ENCODE data around the gene IQCN.
A peak's percentile ranks its signal among the peaks of the same experiment; 100 is the strongest.

Gene IQCN

DNA sequence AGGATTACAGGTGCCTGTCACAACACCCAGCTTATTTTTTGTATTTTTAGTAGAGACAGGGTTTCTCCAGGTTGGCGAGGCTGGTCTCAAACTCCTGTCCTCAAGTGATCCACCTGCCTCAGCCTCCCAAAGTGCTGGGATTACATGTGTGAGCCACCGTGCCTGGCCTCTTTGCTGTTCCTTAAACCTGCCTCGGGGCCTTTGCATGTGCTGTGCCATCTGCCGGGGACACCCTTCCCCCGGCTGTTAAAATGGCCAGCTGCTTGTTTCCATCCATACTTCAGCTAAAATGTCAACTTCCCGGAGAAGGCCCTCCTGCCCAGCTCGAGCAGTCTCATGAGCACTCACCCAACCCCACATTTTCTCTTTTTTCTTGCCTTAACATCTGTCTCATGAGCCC lies 29.0 kb downstream of the IQCN start:
- H3K4me2 ChIP-seq (ENCODE audit: low read length, poor library complexity, severe bottlenecking), result no peak overlapping the region
- peaks cover 2% of the 10 kb centered on the region for H3K4me1 ChIP-seq (ENCODE audit: control insufficient read depth, insufficient read depth, low read depth, low read length)
- no peak overlapping the region for H3K4me3 ChIP-seq (ENCODE audit: insufficient read depth in 1 of 2, low read depth in 1 of 2, low read length in 2 of 2)
- no peak overlapping the region for H2BK12ac ChIP-seq (ENCODE audit: low read length in 2 of 2)
- H3K9ac ChIP-seq (ENCODE audit: low read length), result no peak overlapping the region
- H3K27me3 ChIP-seq (ENCODE audit: control insufficient read depth in 1 of 2, insufficient read depth in 1 of 2, low read length in 2 of 2), result peaks cover 4 to 34% of the 10 kb centered on the region in 2 experiments
- H3K18ac ChIP-seq (ENCODE audit: low read depth in 1 of 2, low read length in 2 of 2), result no peak overlapping the region
- no peak overlapping the region for H3K4ac ChIP-seq (ENCODE audit: low read depth in 1 of 2, low read length in 2 of 2)
- WGBS, result 72% methylated on average over 7 of the region's 7 CpGs
- H3K36me3 ChIP-seq (ENCODE audit: control insufficient read depth in 1 of 2, insufficient read depth in 2 of 2, low read depth in 1 of 2, low read length in 2 of 2), result no peaks in the 10 kb centered on the region
- no peak overlapping the region for H4K91ac ChIP-seq (ENCODE audit: low read length)
- no peak overlapping the region for H3K14ac ChIP-seq (ENCODE audit: low read length in 2 of 2)
- H2BK5ac ChIP-seq (ENCODE audit: low read depth, low read length, poor library complexity, severe bottlenecking), result no peak overlapping the region
- H2BK120ac ChIP-seq (ENCODE audit: low read depth, low read length), result no peak overlapping the region
- no peak overlapping the region for H4K8ac ChIP-seq (ENCODE audit: low read length)
- no peak overlapping the region for H3K23ac ChIP-seq (ENCODE audit: low read length in 2 of 2)
- no peak for DNase-seq
- no peak overlapping the region for H3K27ac ChIP-seq (ENCODE audit: low read length, poor library complexity, severe bottlenecking)
- H2BK15ac ChIP-seq (ENCODE audit: low read depth, poor library complexity, severe bottlenecking), result no peak overlapping the region
- H3K9me3 ChIP-seq (ENCODE audit: control insufficient read depth, low read length), result no peaks in the 10 kb centered on the region
- no peak overlapping the region for H2AK5ac ChIP-seq (ENCODE audit: low read length, severe bottlenecking)
- H2AFZ ChIP-seq (ENCODE audit: low read depth, low read length), result no peak overlapping the region
- H3K79me1 ChIP-seq (replicated peaks; ENCODE audit: low read length, poor library complexity, severe bottlenecking), result no peaks in the 10 kb centered on the region

DNA sequence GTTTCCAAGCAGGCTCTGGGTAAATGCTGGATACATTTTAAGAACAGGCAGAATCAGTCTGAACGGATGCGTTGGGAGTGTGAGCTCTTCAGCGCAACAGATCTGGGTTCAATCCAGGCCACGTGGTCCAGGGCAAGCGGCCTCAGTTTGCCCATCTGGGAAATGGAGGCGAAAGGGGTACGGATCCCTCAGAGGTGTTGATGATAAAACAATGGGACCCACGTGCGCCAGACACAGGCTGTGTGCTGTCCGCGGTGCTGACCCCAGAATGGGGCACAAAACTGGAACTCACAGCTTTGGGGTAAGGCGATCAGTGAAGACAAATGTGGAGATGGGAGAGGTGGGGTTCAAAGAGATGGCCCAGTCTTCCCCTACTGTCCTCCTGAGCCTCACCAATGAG lies 34.9 kb downstream of the IQCN start:
- Histone ChIP-seq H2BK120ac (ENCODE audit: low read depth, low read length) (no peak overlapping the region), H3K14ac (ENCODE audit: low read length in 2 of 2) (no peak overlapping the region), H3K4me3 (ENCODE audit: insufficient read depth in 1 of 2, low read depth in 1 of 2, low read length in 2 of 2) (no peak overlapping the region), H3K4me1 (ENCODE audit: control insufficient read depth, insufficient read depth, low read depth, low read length) (no peaks in the 10 kb centered on the region), H3K27me3 (ENCODE audit: control insufficient read depth in 1 of 2, insufficient read depth in 1 of 2, low read length in 2 of 2) (peaks cover 7 to 51% of the 10 kb centered on the region in 2 experiments), H3K36me3 (ENCODE audit: control insufficient read depth in 1 of 2, insufficient read depth in 2 of 2, low read depth in 1 of 2, low read length in 2 of 2) (no peaks in the 10 kb centered on the region), H3K4me2 (ENCODE audit: low read length, poor library complexity, severe bottlenecking) (no peak overlapping the region), H3K9ac (ENCODE audit: low read length) (no peak overlapping the region), H2BK12ac (ENCODE audit: low read length in 2 of 2) (no peak overlapping the region), H3K18ac (ENCODE audit: low read depth in 1 of 2, low read length in 2 of 2) (no peak overlapping the region), H4K91ac (ENCODE audit: low read length) (no peak overlapping the region), H4K8ac (ENCODE audit: low read length) (no peak overlapping the region), H2BK15ac (ENCODE audit: low read depth, poor library complexity, severe bottlenecking) (no peak overlapping the region), H3K9me3 (ENCODE audit: control insufficient read depth, low read length) (no peaks in the 10 kb centered on the region), H2AK5ac (ENCODE audit: low read length, severe bottlenecking) (no peak overlapping the region), H2AFZ (ENCODE audit: low read depth, low read length) (no peak overlapping the region), H3K27ac (ENCODE audit: low read length, poor library complexity, severe bottlenecking) (no peak overlapping the region), H3K4ac (ENCODE audit: low read depth in 1 of 2, low read length in 2 of 2) (no peak overlapping the region), H3K79me1 (replicated peaks; ENCODE audit: low read length, poor library complexity, severe bottlenecking) (no peaks in the 10 kb centered on the region), H2BK5ac (ENCODE audit: low read depth, low read length, poor library complexity, severe bottlenecking) (no peak overlapping the region), H3K23ac (ENCODE audit: low read length in 2 of 2) (no peak overlapping the region)
- 30% methylated on average over 11 of the region's 12 CpGs for whole genome bisulfite sequencing
- no peak for DNase-seq

DNA sequence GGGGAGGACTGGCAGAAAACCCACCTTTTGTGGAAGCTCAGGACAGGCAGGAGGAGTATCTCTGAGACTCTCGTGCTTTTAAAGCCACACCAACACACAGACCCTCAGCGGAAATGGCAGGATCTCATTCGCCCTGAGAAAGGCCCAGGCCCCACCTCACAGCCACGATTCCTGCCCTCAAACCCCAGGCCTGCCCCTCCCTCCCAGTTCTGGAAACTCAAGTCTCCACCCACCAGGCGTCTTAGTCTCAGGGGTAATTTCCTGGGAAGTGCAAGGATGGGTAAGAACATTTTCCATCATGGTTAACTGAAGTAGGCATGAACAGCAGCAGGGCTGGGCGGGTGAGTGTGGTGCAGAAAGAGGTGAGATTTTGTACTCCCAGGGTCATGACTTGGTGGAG lies 40.1 kb downstream of the IQCN start:
- H2AK5ac ChIP-seq (ENCODE audit: low read length, severe bottlenecking), result no peak overlapping the region
- no peak overlapping the region for H2BK12ac ChIP-seq (ENCODE audit: low read length in 2 of 2)
- peaks cover 7% of the 10 kb centered on the region for H3K4me1 ChIP-seq (ENCODE audit: control insufficient read depth, insufficient read depth, low read depth, low read length)
- no peak overlapping the region for H3K4me3 ChIP-seq (ENCODE audit: insufficient read depth in 1 of 2, low read depth in 1 of 2, low read length in 2 of 2)
- H4K8ac ChIP-seq (ENCODE audit: low read length), result no peak overlapping the region
- no peak overlapping the region for H3K27ac ChIP-seq (ENCODE audit: low read length, poor library complexity, severe bottlenecking)
- no peak overlapping the region for H2BK15ac ChIP-seq (ENCODE audit: low read depth, poor library complexity, severe bottlenecking)
- H3K4me2 ChIP-seq (ENCODE audit: low read length, poor library complexity, severe bottlenecking), result no peak overlapping the region
- H3K27me3 ChIP-seq (ENCODE audit: control insufficient read depth in 1 of 2, insufficient read depth in 1 of 2, low read length in 2 of 2), result peaks cover 39 to 71% of the 10 kb centered on the region in 2 experiments
- H4K91ac ChIP-seq (ENCODE audit: low read length), result no peak overlapping the region
- no peak overlapping the region for H3K9ac ChIP-seq (ENCODE audit: low read length)
- no peaks in the 10 kb centered on the region for H3K36me3 ChIP-seq (ENCODE audit: control insufficient read depth in 1 of 2, insufficient read depth in 2 of 2, low read depth in 1 of 2, low read length in 2 of 2)
- H3K4ac ChIP-seq (ENCODE audit: low read depth in 1 of 2, low read length in 2 of 2), result no peak overlapping the region
- no peaks in the 10 kb centered on the region for H3K79me1 ChIP-seq (replicated peaks; ENCODE audit: low read length, poor library complexity, severe bottlenecking)
- no peak overlapping the region for H2AFZ ChIP-seq (ENCODE audit: low read depth, low read length)
- H3K23ac ChIP-seq (ENCODE audit: low read length in 2 of 2), result peak overlapping the region in 1 of 2 experiments; percentile 57
- H3K9me3 ChIP-seq (ENCODE audit: control insufficient read depth, low read length), result no peaks in the 10 kb centered on the region
- H3K14ac ChIP-seq (ENCODE audit: low read length in 2 of 2), result no peak overlapping the region
- DNase-seq, result no peak
- H3K18ac ChIP-seq (ENCODE audit: low read depth in 1 of 2, low read length in 2 of 2), result no peak overlapping the region
- no peak overlapping the region for H2BK5ac ChIP-seq (ENCODE audit: low read depth, low read length, poor library complexity, severe bottlenecking)
- H2BK120ac ChIP-seq (ENCODE audit: low read depth, low read length), result no peak overlapping the region
- WGBS, result 42% methylated on average over 5 of the region's 6 CpGs

DNA sequence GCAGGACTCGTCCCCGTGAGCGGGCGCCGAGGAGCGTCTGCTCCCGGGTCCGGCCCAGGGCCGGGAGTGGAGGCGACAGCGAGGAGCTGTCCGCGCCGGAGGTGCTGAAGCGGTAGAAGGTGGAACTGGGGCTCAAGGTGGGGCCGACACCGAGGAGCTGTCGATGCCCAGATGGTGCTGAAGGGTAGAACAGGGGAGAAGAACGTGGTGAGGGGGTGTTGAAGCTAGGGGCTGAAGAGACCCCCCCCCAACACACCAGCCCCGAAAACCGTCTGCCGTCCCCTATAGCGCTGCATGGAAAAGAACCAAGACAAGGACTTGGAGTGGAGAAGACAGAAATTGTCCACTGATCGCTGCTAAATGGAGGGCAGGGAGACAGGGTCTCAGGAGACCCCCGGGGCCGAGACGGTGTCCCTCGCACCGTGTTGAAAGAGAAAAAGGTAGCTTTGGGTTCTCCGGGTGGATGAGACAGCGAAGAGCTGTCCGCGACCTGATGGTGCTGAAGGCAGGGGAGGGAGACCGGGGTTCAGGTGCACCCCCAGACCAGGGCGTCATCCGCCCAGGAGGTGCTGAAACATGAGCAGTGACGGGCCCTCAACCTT lies 40.9 kb downstream of the IQCN start:
- H2BK5ac ChIP-seq (ENCODE audit: low read depth, low read length, poor library complexity, severe bottlenecking), result no peak overlapping the region
- no peaks in the 10 kb centered on the region for H3K9me3 ChIP-seq (ENCODE audit: control insufficient read depth, low read length)
- no peak overlapping the region for H2AK5ac ChIP-seq (ENCODE audit: low read length, severe bottlenecking)
- peaks cover 7% of the 10 kb centered on the region for H3K4me1 ChIP-seq (ENCODE audit: control insufficient read depth, insufficient read depth, low read depth, low read length)
- no peaks in the 10 kb centered on the region for H3K79me1 ChIP-seq (replicated peaks; ENCODE audit: low read length, poor library complexity, severe bottlenecking)
- no peak overlapping the region for H3K4ac ChIP-seq (ENCODE audit: low read depth in 1 of 2, low read length in 2 of 2)
- no peak overlapping the region for H4K91ac ChIP-seq (ENCODE audit: low read length)
- H4K8ac ChIP-seq (ENCODE audit: low read length), result no peak overlapping the region
- H3K4me2 ChIP-seq (ENCODE audit: low read length, poor library complexity, severe bottlenecking), result no peak overlapping the region
- 25% methylated on average over 30 of the region's 37 CpGs for WGBS
- no peak overlapping the region for H3K9ac ChIP-seq (ENCODE audit: low read length)
- no peak overlapping the region for H2BK120ac ChIP-seq (ENCODE audit: low read depth, low read length)
- peaks cover 39 to 72% of the 10 kb centered on the region in 2 experiments for H3K27me3 ChIP-seq (ENCODE audit: control insufficient read depth in 1 of 2, insufficient read depth in 1 of 2, low read length in 2 of 2)
- H3K36me3 ChIP-seq (ENCODE audit: control insufficient read depth in 1 of 2, insufficient read depth in 2 of 2, low read depth in 1 of 2, low read length in 2 of 2), result no peaks in the 10 kb centered on the region
- no peak overlapping the region for H2BK12ac ChIP-seq (ENCODE audit: low read length in 2 of 2)
- DNase-seq, result peak; percentile 63
- no peak overlapping the region for H3K18ac ChIP-seq (ENCODE audit: low read depth in 1 of 2, low read length in 2 of 2)
- no peak overlapping the region for H2AFZ ChIP-seq (ENCODE audit: low read depth, low read length)
- no peak overlapping the region for H3K23ac ChIP-seq (ENCODE audit: low read length in 2 of 2)
- H2BK15ac ChIP-seq (ENCODE audit: low read depth, poor library complexity, severe bottlenecking), result no peak overlapping the region
- no peak overlapping the region for H3K4me3 ChIP-seq (ENCODE audit: insufficient read depth in 1 of 2, low read depth in 1 of 2, low read length in 2 of 2)
- H3K14ac ChIP-seq (ENCODE audit: low read length in 2 of 2), result no peak overlapping the region
- H3K27ac ChIP-seq (ENCODE audit: low read length, poor library complexity, severe bottlenecking), result no peak overlapping the region

All from mesenchymal stem cell (in vitro differentiated cells and primary cell).